ENCODE data around the gene KLC4. TPM values are rescaled to one million over a fixed set of nuclear protein-coding genes. Genes with fewer than 3 reads are reported as not detected.
A peak's percentile ranks its signal among the peaks of the same experiment; 100 is the strongest.

The KLC4 gene
- polyA plus RNA-seq, 2 of the 4 experiments (the other 2 are of a cell fraction): 8.4 to 9.9 TPM

DNA sequence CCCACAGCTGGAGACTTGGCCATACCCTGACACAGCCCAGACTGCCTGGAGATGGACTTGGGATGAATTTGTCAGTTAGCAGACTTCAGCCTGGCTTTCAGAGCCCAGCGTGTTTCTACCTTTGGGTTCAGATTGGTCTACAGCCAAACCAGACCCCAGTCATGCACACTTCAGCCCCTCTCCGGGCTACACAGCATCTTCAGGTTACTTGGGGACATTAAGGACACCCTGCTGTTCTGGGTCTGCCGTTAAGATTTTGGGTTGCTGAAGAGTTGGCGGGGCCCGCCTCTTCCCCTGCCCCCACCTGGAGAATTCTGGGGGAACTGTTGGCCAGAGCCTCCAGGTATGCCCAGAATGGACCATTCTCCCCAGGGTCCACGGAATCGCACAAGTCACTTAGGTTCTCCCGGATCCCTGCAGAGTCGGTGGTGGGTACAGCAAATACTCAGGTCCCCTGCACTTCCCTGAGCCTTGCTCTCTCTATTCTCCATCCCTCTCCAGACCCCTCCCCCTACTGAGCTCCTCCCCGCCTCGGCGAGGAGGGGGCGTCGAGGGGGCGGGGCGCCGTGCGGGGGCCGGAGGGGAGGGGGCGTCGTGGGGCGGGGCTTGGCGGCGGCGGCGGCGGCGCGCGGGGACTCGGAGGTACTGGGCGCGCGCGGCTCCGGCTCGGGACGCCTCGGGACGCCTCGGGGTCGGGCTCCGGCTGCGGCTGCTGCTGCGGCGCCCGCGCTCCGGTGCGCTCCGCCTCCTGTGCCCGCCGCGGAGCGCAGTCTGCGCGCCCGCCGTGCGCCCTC lies 16.4 kb downstream of the KLC4 start, which contains the start of gene PTK7:
PTK7 (plus strand) TSS at position 645 of the 794 bp plus-strand sequence. CDS start 175 bp downstream, outside the sequence.
- TF ChIP-seq, protein P1, sequence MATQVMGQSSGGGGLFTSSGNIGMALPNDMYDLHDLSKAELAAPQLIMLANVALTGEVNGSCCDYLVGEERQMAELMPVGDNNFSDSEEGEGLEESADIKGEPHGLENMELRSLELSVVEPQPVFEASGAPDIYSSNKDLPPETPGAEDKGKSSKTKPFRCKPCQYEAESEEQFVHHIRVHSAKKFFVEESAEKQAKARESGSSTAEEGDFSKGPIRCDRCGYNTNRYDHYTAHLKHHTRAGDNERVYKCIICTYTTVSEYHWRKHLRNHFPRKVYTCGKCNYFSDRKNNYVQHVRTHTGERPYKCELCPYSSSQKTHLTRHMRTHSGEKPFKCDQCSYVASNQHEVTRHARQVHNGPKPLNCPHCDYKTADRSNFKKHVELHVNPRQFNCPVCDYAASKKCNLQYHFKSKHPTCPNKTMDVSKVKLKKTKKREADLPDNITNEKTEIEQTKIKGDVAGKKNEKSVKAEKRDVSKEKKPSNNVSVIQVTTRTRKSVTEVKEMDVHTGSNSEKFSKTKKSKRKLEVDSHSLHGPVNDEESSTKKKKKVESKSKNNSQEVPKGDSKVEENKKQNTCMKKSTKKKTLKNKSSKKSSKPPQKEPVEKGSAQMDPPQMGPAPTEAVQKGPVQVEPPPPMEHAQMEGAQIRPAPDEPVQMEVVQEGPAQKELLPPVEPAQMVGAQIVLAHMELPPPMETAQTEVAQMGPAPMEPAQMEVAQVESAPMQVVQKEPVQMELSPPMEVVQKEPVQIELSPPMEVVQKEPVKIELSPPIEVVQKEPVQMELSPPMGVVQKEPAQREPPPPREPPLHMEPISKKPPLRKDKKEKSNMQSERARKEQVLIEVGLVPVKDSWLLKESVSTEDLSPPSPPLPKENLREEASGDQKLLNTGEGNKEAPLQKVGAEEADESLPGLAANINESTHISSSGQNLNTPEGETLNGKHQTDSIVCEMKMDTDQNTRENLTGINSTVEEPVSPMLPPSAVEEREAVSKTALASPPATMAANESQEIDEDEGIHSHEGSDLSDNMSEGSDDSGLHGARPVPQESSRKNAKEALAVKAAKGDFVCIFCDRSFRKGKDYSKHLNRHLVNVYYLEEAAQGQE (IDR thresholded peaks at IDR 0.05): no peak
- TF ChIP-seq, protein P2, sequence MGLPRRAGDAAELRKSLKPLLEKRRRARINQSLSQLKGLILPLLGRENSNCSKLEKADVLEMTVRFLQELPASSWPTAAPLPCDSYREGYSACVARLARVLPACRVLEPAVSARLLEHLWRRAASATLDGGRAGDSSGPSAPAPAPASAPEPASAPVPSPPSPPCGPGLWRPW (IDR thresholded peaks at IDR 0.05): no peak
- TF ChIP-seq, protein P3, sequence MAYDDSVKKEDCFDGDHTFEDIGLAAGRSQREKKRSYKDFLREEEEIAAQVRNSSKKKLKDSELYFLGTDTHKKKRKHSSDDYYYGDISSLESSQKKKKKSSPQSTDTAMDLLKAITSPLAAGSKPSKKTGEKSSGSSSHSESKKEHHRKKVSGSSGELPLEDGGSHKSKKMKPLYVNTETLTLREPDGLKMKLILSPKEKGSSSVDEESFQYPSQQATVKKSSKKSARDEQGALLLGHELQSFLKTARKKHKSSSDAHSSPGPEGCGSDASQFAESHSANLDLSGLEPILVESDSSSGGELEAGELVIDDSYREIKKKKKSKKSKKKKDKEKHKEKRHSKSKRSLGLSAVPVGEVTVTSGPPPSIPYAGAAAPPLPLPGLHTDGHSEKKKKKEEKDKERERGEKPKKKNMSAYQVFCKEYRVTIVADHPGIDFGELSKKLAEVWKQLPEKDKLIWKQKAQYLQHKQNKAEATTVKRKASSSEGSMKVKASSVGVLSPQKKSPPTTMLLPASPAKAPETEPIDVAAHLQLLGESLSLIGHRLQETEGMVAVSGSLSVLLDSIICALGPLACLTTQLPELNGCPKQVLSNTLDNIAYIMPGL (CRISPR knock-in tag; IDR thresholded peaks at IDR 0.05; ENCODE audit: borderline replicate concordance): no peak
- TF ChIP-seq, protein P4, sequence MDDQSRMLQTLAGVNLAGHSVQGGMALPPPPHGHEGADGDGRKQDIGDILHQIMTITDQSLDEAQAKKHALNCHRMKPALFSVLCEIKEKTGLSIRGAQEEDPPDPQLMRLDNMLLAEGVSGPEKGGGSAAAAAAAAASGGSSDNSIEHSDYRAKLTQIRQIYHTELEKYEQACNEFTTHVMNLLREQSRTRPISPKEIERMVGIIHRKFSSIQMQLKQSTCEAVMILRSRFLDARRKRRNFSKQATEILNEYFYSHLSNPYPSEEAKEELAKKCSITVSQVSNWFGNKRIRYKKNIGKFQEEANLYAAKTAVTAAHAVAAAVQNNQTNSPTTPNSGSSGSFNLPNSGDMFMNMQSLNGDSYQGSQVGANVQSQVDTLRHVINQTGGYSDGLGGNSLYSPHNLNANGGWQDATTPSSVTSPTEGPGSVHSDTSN (IDR thresholded peaks at IDR 0.05): no peak
- TF ChIP-seq, protein P5, sequence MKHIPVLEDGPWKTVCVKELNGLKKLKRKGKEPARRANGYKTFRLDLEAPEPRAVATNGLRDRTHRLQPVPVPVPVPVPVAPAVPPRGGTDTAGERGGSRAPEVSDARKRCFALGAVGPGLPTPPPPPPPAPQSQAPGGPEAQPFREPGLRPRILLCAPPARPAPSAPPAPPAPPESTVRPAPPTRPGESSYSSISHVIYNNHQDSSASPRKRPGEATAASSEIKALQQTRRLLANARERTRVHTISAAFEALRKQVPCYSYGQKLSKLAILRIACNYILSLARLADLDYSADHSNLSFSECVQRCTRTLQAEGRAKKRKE (CRISPR knock-in tag; IDR thresholded peaks at IDR 0.05; ENCODE audit: low read depth): no peak
- TF ChIP-seq, protein P6, sequence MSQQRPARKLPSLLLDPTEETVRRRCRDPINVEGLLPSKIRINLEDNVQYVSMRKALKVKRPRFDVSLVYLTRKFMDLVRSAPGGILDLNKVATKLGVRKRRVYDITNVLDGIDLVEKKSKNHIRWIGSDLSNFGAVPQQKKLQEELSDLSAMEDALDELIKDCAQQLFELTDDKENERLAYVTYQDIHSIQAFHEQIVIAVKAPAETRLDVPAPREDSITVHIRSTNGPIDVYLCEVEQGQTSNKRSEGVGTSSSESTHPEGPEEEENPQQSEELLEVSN (IDR thresholded peaks at IDR 0.05; ENCODE audit: borderline replicate concordance, low read depth): no peak
- TF ChIP-seq, protein P7, sequence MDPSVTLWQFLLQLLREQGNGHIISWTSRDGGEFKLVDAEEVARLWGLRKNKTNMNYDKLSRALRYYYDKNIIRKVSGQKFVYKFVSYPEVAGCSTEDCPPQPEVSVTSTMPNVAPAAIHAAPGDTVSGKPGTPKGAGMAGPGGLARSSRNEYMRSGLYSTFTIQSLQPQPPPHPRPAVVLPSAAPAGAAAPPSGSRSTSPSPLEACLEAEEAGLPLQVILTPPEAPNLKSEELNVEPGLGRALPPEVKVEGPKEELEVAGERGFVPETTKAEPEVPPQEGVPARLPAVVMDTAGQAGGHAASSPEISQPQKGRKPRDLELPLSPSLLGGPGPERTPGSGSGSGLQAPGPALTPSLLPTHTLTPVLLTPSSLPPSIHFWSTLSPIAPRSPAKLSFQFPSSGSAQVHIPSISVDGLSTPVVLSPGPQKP (IDR thresholded peaks at IDR 0.05; ENCODE audit: low read depth, low read length): no peak
- TF ChIP-seq KDM5A (IDR thresholded peaks at IDR 0.05) (no peak), RAD21 (conservative IDR thresholded peaks at IDR 0.05 in 1 of 2, IDR thresholded peaks at IDR 0.05 in 1 of 2) (no peak), POLR2A (IDR thresholded peaks at IDR 0.05; ENCODE audit: low read length) (no peak; the same call in 1 of the 2 replicates), ESRRA (IDR thresholded peaks at IDR 0.05; ENCODE audit: borderline replicate concordance, low read length) (no peak), ZSCAN20 (CRISPR knock-in tag; IDR thresholded peaks at IDR 0.05) (no peak), RNF2 (IDR thresholded peaks at IDR 0.05; ENCODE audit: borderline replicate concordance, low read depth) (no peak), NFE2L2 (conservative IDR thresholded peaks at IDR 0.05; ENCODE audit: low read length) (no peak), MYC (IDR thresholded peaks at IDR 0.05; ENCODE audit: borderline replicate concordance, low read length) (no peak), NPAS2 (CRISPR knock-in tag; IDR thresholded peaks at IDR 0.05; ENCODE audit: borderline replicate concordance) (no peak), SREBF2 (IDR thresholded peaks at IDR 0.05) (no peak)
- TF ChIP-seq, protein P8, sequence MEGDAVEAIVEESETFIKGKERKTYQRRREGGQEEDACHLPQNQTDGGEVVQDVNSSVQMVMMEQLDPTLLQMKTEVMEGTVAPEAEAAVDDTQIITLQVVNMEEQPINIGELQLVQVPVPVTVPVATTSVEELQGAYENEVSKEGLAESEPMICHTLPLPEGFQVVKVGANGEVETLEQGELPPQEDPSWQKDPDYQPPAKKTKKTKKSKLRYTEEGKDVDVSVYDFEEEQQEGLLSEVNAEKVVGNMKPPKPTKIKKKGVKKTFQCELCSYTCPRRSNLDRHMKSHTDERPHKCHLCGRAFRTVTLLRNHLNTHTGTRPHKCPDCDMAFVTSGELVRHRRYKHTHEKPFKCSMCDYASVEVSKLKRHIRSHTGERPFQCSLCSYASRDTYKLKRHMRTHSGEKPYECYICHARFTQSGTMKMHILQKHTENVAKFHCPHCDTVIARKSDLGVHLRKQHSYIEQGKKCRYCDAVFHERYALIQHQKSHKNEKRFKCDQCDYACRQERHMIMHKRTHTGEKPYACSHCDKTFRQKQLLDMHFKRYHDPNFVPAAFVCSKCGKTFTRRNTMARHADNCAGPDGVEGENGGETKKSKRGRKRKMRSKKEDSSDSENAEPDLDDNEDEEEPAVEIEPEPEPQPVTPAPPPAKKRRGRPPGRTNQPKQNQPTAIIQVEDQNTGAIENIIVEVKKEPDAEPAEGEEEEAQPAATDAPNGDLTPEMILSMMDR (IDR thresholded peaks at IDR 0.05): no peak
- TF ChIP-seq, protein P9, sequence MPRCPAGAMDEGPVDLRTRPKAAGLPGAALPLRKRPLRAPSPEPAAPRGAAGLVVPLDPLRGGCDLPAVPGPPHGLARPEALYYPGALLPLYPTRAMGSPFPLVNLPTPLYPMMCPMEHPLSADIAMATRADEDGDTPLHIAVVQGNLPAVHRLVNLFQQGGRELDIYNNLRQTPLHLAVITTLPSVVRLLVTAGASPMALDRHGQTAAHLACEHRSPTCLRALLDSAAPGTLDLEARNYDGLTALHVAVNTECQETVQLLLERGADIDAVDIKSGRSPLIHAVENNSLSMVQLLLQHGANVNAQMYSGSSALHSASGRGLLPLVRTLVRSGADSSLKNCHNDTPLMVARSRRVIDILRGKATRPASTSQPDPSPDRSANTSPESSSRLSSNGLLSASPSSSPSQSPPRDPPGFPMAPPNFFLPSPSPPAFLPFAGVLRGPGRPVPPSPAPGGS (IDR thresholded peaks at IDR 0.05): no peak
- ChIA-PET POLR2A (interaction anchor here (0.5 to 1.3 kb wide), 2 partner anchors 16 to 19 kb away, joined by 3 to 4 read pairs; partner anchors contain the start of genes KLC4 and MRPL2), CTCF (interaction anchor here (3.1 kb wide), 1 partner anchor 67 kb away, joined by 20 read pairs; no protein-coding TSS in a partner anchor)
- peak within 1 kb of the TSS; percentile 54 for H3K4me3 ChIP-seq
- peak within 1 kb of the TSS; percentile 92 for H3K4me2 ChIP-seq
- FAIRE-seq: no peak
- no peaks in the 10 kb centered on the region for H3K9me3 ChIP-seq
- peak in 1 of 2 experiments; percentile 28 for DNase-seq (ENCODE audit: low read depth in 1 of 2, low spot score in 1 of 2)
- H3K4me1 ChIP-seq: peaks cover 6% of the 10 kb centered on the region; the same call in 2 of the 3 replicates
- WGBS (ENCODE audit: missing lambda C conversion rate): 47% methylated on average over 4 of the region's 60 CpGs
- peak within 1 kb of the TSS; percentile 57 to 86 for H3K27ac ChIP-seq
- peak; percentile 77 to 82 for ATAC-seq

All from A549 (cell line).